Right atrium auricular region (tissue), 2 donors: ENCODE results near the gene NOC4L. TPM values are rescaled to one million over a fixed set of nuclear protein-coding genes. Genes with fewer than 3 reads are reported as not detected.

ENCODE experiments used
- DNase-seq: peaks from one replicate; pipeline ENCODE4 v3.0.0-alpha.2; 2019; ENCODE audit warnings: low spot score
- H3K27ac ChIP-seq, 2 donors: fragments of 200-600 bp; sonication (generic); 1 replicate in 1 of 2; 2 replicates in 1 of 2; pipeline ENCODE4 v1.5.1; 2016 to 2019
- H3K27me3 ChIP-seq, 2 donors: fragments of 200-600 bp; sonication (generic); one replicate each; pipeline versions ENCODE4 v1.5.1 to v1.6.0; 2017 to 2019
- H3K36me3 ChIP-seq: fragments of 200-600 bp; sonication (generic); one replicate; pipeline ENCODE4 v1.5.1; 2016
- H3K4me1 ChIP-seq, 2 donors: fragments of 200-600 bp; sonication (generic); one replicate each; pipeline versions ENCODE4 v1.5.1 to v1.6.0; 2017 to 2019
- H3K4me3 ChIP-seq, 2 donors: fragments of 200-600 bp; sonication (generic); 1 replicate in 1 of 2; 2 replicates in 1 of 2; pipeline ENCODE4 v1.5.1; 2017 to 2019; ENCODE audit warnings: mild to moderate bottlenecking in 1 of 2, moderate library complexity in 1 of 2
- H3K9me3 ChIP-seq, 2 donors: fragments of 200-600 bp; sonication (generic); one replicate each; pipeline ENCODE4 v1.5.1; 2019
- CTCF ChIP-seq, 2 donors: fragments of 200-600 bp; sonication (generic); IDR thresholded peaks; one replicate each; pipeline ENCODE4 v1.5.1; 2019; ENCODE audit warnings: antibody characterized with exemption in 2 of 2
- total RNA-seq, 2 donors: library from RNA; depleted of rRNA; stranded (reverse); fragments of >200 nt; gene quantifications; one replicate each; pipeline ENCODE4 v1.1.0, GENCODE V29; 2016

NOC4L gene
- total RNA-seq, 2 donors from 2014 or later = 6.9 to 9.9 TPM

GRCh38 chr12:132180648-132181546 is 36.6 kb downstream of the NOC4L start:
- no peaks in the 10 kb centered on the region for H3K4me1 ChIP-seq
- H3K9me3 ChIP-seq = no peaks in the 10 kb centered on the region
- H3K27ac ChIP-seq = no peak overlapping the region
- no peak for DNase-seq
- no peak for TF ChIP-seq CTCF (IDR thresholded peaks at IDR 0.05)
- H3K4me3 ChIP-seq = no peak overlapping the region
- H3K27me3 ChIP-seq = no peaks in the 10 kb centered on the region
- H3K36me3 ChIP-seq = no peaks in the 10 kb centered on the region

- no peak for DNase-seq
Observed at GRCh38 chr12:132181570-132182200, 37.4 kb downstream of the NOC4L start.

GRCh38 chr12:132182206-132182710 is 38.0 kb downstream of the NOC4L start:
- no peaks in the 10 kb centered on the region for H3K9me3 ChIP-seq
- no peaks in the 10 kb centered on the region for H3K36me3 ChIP-seq
- H3K4me1 ChIP-seq = no peaks in the 10 kb centered on the region
- no peak overlapping the region for H3K27ac ChIP-seq
- DNase-seq = no peak
- H3K4me3 ChIP-seq = no peak overlapping the region
- TF ChIP-seq CTCF (IDR thresholded peaks at IDR 0.05) = no peak
- no peaks in the 10 kb centered on the region for H3K27me3 ChIP-seq

More at GRCh38 chr12:132181570-132182200, 37.4 kb downstream of the NOC4L start:
- H3K4me3 ChIP-seq = no peak overlapping the region
- no peaks in the 10 kb centered on the region for H3K27me3 ChIP-seq
- no peaks in the 10 kb centered on the region for H3K4me1 ChIP-seq
- H3K27ac ChIP-seq = no peak overlapping the region
- no peak for TF ChIP-seq CTCF (IDR thresholded peaks at IDR 0.05)
- H3K36me3 ChIP-seq = no peaks in the 10 kb centered on the region
- no peaks in the 10 kb centered on the region for H3K9me3 ChIP-seq

GRCh38 chr12:132182711-132183365 is 38.6 kb downstream of the NOC4L start:
- no peak for DNase-seq
- H3K4me1 ChIP-seq = no peaks in the 10 kb centered on the region
- H3K36me3 ChIP-seq = no peaks in the 10 kb centered on the region
- no peak overlapping the region for H3K27ac ChIP-seq
- H3K4me3 ChIP-seq = no peak overlapping the region
- H3K9me3 ChIP-seq = no peaks in the 10 kb centered on the region
- H3K27me3 ChIP-seq = no peaks in the 10 kb centered on the region
- no peak for TF ChIP-seq CTCF (IDR thresholded peaks at IDR 0.05)

GRCh38 chr12:132185705-132186104 is 41.4 kb downstream of the NOC4L start:
- H3K27ac ChIP-seq = no peak overlapping the region

More at GRCh38 chr12:132185705-132186104, 41.4 kb downstream of the NOC4L start:
- no peak for DNase-seq
- H3K9me3 ChIP-seq = no peaks in the 10 kb centered on the region
- no peak for TF ChIP-seq CTCF (IDR thresholded peaks at IDR 0.05)
- no peaks in the 10 kb centered on the region for H3K27me3 ChIP-seq
- H3K4me1 ChIP-seq = peaks cover 0 to 15% of the 10 kb centered on the region in 2 donors
- H3K36me3 ChIP-seq = no peaks in the 10 kb centered on the region
- no peak overlapping the region for H3K4me3 ChIP-seq
